Measurements from ENCODE around the gene KLHL10. TPM values are rescaled to one million over a fixed set of nuclear protein-coding genes. Genes with fewer than 3 reads are reported as not detected.
"Not testable (repeated sequence)": the region's sequence is repeated elsewhere in the genome, so short reads cannot be mapped to it uniquely, and the experiment has no call there.

KLHL10 gene
- total RNA-seq, 1 donor from 2014 or later = 0.74 TPM

- no peak for DNase-seq (ENCODE audit: low spot score)
Measured at GRCh38 chr17:41849251-41849990, 11.8 kb downstream of the KLHL10 start.

GRCh38 chr17:41851382-41851781, 13.8 kb downstream of the KLHL10 start:
- peak; percentile 8 for DNase-seq (ENCODE audit: low spot score)

- DNase-seq (ENCODE audit: low spot score) = no peak
Measured at GRCh38 chr17:41860254-41860931, 22.8 kb downstream of the KLHL10 start.

- DNase-seq (ENCODE audit: low spot score) = no peak
Measured at GRCh38 chr17:41863074-41863848, 25.6 kb downstream of the KLHL10 start.

GRCh38 chr17:41864498-41864835, 26.8 kb downstream of the KLHL10 start:
- DNase-seq (ENCODE audit: low spot score) = no peak

GRCh38 chr17:41864836-41865595, 27.4 kb downstream of the KLHL10 start, which contains the start of gene KLHL11:
Gene KLHL11, minus strand, starts transcription at chr17:41865423. Its CDS starts 53 bp downstream, at chr17:41865370.
- peak; percentile 95 for DNase-seq (ENCODE audit: low spot score)

GRCh38 chr17:41865596-41865893, 27.9 kb downstream of the KLHL10 start:
- no peak for DNase-seq (ENCODE audit: low spot score)

- DNase-seq (ENCODE audit: low spot score) = no peak
Measured at GRCh38 chr17:41868568-41868967, 30.9 kb downstream of the KLHL10 start.

GRCh38 chr17:41869426-41869825, 31.8 kb downstream of the KLHL10 start:
- DNase-seq (ENCODE audit: low spot score) = no peak

GRCh38 chr17:41870097-41870496, 32.5 kb downstream of the KLHL10 start:
- no peak for DNase-seq (ENCODE audit: low spot score)

- no peak for DNase-seq (ENCODE audit: low spot score)
Measured at GRCh38 chr17:41870627-41871026, 33.0 kb downstream of the KLHL10 start.

- DNase-seq (ENCODE audit: low spot score) = no peak
Measured at GRCh38 chr17:41871789-41872188, 34.2 kb downstream of the KLHL10 start.

- DNase-seq (ENCODE audit: low spot score) = no peak
Measured at GRCh38 chr17:41873559-41874292, 36.1 kb downstream of the KLHL10 start.

- not testable (repeated sequence) for DNase-seq (ENCODE audit: low spot score)
Measured at GRCh38 chr17:41874293-41874670, 36.7 kb downstream of the KLHL10 start.

- DNase-seq (ENCODE audit: low spot score) = no peak
Measured at GRCh38 chr17:41880130-41880529, 42.5 kb downstream of the KLHL10 start.

- DNase-seq (ENCODE audit: low spot score) = no peak
Measured at GRCh38 chr17:41882756-41883155, 45.1 kb downstream of the KLHL10 start.

- no peak for DNase-seq (ENCODE audit: low spot score)
Measured at GRCh38 chr17:41885733-41886132, 48.1 kb downstream of the KLHL10 start.

- DNase-seq (ENCODE audit: low spot score) = no peak
Measured at GRCh38 chr17:41888332-41888965, 50.8 kb downstream of the KLHL10 start.

- no peak for DNase-seq (ENCODE audit: low spot score)
Measured at GRCh38 chr17:41891135-41892020, 53.8 kb downstream of the KLHL10 start.
